ENCODE measurements around the gene ATG9B.

Gene ATG9B

GRCh38 chr7:150994838-150995510 lies 29.3 kb downstream of the ATG9B start:
- Mint-ChIP-seq H3K4me3 (no peak overlapping the region), H3K27ac (no peak overlapping the region), H3K4me1 (peaks cover 20% of the 10 kb centered on the region), H3K9me3 (peaks cover 13% of the 10 kb centered on the region), H3K36me3 (peaks cover 10% of the 10 kb centered on the region)
- DNase-seq (ENCODE audit: low spot score in 2 of 2) (no peak), ATAC-seq (no peak)

DNA sequence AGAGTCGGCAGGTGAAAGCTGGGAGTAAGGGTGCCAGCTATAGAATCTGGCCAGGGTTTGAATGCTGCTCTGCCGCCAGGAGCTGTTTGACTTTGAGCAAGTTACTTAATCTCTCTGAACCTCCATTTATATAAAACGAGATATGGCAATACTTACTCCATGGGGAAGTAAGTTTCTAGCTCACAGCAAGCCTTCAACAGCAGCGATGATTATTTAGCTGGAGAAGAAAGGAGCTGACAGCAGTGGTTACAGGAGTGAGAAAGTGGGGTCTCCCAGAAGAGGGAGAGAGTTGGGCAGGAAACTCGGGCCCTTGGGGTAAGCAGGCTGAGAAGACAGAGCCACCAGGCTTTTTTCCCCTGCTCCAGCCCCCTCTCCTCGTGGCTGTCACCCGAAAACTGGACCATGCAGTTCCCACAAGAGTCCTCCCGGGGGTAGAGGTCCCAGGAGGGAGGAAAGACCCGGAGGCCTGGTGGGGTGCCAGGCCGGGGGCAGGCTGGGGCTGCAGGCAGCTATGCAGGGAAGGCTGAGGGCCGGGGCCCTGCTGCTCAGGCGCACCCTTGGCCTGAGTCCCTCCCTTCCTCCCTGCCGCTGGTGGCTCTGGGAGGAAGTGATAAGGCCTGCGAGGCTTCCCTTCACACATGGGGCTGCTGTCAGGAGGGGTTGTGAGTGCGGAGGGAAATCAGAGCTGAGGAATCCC lies 30.0 kb downstream of the ATG9B start:
- Mint-ChIP-seq H3K4me1 (peaks cover 20% of the 10 kb centered on the region), H3K9me3 (peaks cover 14% of the 10 kb centered on the region), H3K27ac (no peak overlapping the region), H3K36me3 (peaks cover 6% of the 10 kb centered on the region), H3K4me3 (no peak overlapping the region)
- ATAC-seq (peak; percentile 54), DNase-seq (ENCODE audit: low spot score in 2 of 2) (no peak)

DNA sequence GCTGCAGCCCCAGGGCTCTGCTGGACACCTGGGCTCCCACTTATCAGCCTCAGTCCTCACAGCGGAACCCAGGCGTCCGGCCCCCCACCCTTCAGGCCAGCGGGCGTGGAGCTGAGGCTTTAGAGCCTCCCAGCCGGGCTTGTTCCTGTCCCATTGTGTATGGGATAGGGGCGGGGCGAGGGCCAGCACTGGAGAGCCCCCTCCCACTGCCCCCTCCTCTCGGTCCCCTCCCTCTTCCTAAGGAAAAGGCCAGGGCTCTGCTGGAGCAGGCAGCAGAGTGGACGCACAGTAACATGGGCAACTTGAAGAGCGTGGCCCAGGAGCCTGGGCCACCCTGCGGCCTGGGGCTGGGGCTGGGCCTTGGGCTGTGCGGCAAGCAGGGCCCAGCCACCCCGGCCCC lies 30.8 kb downstream of the ATG9B start:
- peaks cover 23% of the 10 kb centered on the region for H3K4me1 Mint-ChIP-seq

DNA sequence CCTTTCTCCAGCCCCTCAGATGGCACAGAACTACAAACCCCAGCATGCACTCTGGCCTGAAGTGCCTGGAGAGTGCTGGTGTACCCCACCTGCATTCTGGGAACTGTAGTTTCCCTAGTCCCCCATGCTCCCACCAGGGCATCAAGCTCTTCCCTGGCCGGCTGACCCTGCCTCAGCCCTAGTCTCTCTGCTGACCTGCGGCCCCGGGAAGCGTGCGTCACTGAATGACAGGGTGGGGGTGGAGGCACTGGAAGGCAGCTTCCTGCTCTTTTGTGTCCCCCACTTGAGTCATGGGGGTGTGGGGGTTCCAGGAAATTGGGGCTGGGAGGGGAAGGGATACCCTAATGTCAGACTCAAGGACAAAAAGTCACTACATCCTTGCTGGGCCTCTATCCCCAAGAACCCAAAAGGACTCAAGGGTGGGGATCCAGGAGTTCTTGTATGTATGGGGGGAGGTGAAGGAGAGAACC lies 31.4 kb downstream of the ATG9B start:
- Mint-ChIP-seq H3K4me3 (no peak overlapping the region), H3K27ac (no peak overlapping the region), H3K36me3 (peaks cover 6% of the 10 kb centered on the region), H3K4me1 (peaks cover 24% of the 10 kb centered on the region), H3K9me3 (peaks cover 14% of the 10 kb centered on the region)
- peak; percentile 31 for ATAC-seq
- DNase-seq (ENCODE audit: low spot score in 2 of 2), result no peak

More for the DNA sequence above, 30.8 kb downstream of the ATG9B start:
- peaks cover 14% of the 10 kb centered on the region for H3K9me3 Mint-ChIP-seq
- H3K4me3 Mint-ChIP-seq, result no peak overlapping the region
- DNase-seq (ENCODE audit: low spot score in 2 of 2) (no peak), ATAC-seq (no peak)
- no peak overlapping the region for H3K27ac Mint-ChIP-seq
- H3K36me3 Mint-ChIP-seq, result peaks cover 6% of the 10 kb centered on the region

DNA sequence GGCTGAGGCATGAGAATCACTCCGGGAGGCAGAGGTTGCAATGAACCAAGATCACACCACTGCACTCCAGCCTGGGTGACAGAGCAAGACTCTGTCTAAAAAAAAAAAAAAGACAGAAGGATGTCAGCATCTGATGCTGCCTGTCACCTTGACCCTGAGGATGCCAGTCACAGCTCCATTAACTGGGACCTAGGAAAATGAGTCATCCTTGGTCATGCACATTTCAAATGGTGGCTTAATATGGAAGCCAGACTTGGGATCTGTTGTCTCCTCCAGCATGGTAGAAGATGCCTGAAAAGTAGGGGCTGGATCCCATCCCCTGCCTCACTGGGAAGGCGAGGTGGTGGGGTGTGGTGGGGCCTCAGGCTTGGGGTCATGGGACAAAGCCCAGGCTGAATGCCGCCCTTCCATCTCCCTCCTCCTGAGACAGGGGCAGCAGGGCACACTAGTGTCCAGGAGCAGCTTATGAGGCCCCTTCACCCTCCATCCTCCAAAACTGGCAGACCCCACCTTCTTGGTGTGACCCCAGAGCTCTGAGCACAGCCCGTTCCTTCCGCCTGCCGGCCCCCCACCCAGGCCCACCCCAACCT lies 32.1 kb downstream of the ATG9B start:
- Mint-ChIP-seq H3K27ac (no peak overlapping the region), H3K4me1 (peaks cover 19% of the 10 kb centered on the region), H3K9me3 (peaks cover 14% of the 10 kb centered on the region), H3K36me3 (peaks cover 6% of the 10 kb centered on the region), H3K4me3 (no peak overlapping the region)
- ATAC-seq (no peak), DNase-seq (ENCODE audit: low spot score in 2 of 2) (no peak)

DNA sequence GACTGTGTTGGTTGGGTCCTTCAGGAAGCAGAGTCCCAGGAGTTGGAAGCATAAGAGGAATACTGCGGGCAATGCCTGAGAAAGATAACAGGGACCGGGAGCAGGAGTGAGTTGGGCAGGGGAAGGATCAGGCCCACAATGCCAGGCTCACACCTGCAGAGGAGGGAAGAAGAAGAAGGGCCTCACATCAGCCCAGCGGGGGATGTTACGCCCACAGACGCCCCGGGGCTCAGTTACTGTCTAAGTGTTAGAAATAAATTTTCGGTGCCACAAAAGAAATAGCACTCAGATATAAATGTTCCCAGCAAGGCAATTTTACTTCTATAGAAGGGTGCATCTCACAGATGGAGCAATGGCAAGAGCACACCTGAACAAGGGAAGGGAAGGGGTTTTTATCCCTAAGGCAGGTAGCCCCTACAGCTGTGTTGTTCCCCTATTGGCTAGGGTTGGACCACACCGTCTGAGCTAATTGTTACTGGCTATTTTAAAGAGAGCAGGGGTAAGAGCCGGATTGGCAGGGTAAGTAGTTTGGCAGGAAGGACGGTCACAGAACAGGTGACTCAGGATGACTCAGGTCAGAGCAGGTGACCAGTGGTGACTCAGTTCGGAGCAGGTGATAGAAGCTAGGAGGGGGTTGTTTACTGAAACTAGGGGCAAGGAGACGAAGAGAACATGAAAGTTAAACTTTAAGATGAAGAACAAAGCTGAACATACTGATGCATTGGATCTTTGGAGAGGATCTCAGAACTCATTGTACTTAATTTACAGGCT lies 33.7 kb downstream of the ATG9B start, which contains the start of gene NOS3:
NOS3 (plus strand) TSS at position 602 of the 771 bp plus-strand sequence. CDS start 2,787 bp downstream, outside the sequence.
- H3K27ac Mint-ChIP-seq, result no peak within 1 kb of the TSS
- peaks cover 27% of the 10 kb centered on the region for H3K4me1 Mint-ChIP-seq
- no peak for ATAC-seq
- peaks cover 14% of the 10 kb centered on the region for H3K9me3 Mint-ChIP-seq
- H3K36me3 Mint-ChIP-seq, result peaks cover 6% of the 10 kb centered on the region
- no peak within 1 kb of the TSS for H3K4me3 Mint-ChIP-seq
- DNase-seq (ENCODE audit: low spot score in 2 of 2), result no peak

DNA sequence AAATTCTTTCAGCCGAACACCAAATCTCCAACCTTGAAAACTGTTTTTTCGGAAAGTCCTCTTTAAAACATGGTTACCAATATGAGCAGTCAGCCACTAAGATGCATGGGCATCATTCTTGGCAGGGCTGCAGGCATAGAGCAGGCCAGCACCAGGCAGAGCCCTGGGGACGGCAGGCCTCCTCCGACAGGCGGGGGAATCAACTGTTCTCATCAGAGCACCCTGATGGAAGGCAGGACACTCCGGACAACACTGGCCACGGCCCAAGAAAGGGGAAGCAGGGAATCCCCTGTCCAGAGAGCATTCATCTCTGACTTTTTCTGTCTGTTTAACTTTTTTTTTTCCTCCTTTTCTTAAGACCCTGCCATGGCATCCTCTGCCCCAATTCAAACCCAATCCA lies 34.8 kb downstream of the ATG9B start:
- ATAC-seq (no peak), DNase-seq (ENCODE audit: low spot score in 2 of 2) (no peak)
- Mint-ChIP-seq H3K4me3 (no peak overlapping the region), H3K4me1 (peaks cover 28% of the 10 kb centered on the region), H3K27ac (no peak overlapping the region), H3K9me3 (peaks cover 14% of the 10 kb centered on the region), H3K36me3 (peaks cover 6% of the 10 kb centered on the region)

GRCh38 chr7:150988230-150989226 lies 35.8 kb downstream of the ATG9B start:
- Mint-ChIP-seq H3K36me3 (peaks cover 6% of the 10 kb centered on the region), H3K9me3 (peaks cover 14% of the 10 kb centered on the region), H3K4me3 (peak overlapping the region; percentile 40), H3K4me1 (peaks cover 28% of the 10 kb centered on the region), H3K27ac (no peak overlapping the region)
- ATAC-seq, result peak; percentile 75
- DNase-seq (ENCODE audit: low spot score in 2 of 2), result peak; percentile 70 to 88

DNA sequence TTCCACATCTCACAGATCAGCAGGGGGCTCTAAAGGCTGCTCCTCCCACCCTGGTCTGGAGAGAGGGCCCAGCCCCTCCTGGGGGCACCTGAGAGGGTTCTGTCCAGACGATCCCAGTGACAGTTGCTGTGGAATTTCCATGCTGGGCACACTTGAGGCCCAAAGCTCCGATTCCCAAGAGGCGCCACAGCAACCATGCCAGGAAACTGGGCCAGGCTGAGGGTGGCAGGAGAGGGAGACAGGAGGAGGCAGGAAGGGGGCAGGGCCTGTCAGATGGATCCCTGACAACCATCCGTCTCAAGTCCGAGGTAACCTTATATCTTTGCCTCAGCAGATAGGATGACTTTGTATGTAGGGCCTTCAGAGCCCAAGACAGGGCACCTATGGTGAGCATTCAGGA lies 37.7 kb downstream of the ATG9B start:
- DNase-seq (ENCODE audit: low spot score in 2 of 2), result no peak
- Mint-ChIP-seq H3K9me3 (peaks cover 14% of the 10 kb centered on the region), H3K4me3 (no peak overlapping the region), H3K27ac (no peak overlapping the region), H3K4me1 (peaks cover 22% of the 10 kb centered on the region), H3K36me3 (no peaks in the 10 kb centered on the region)
- ATAC-seq, result no peak

- peak; percentile 65 for ATAC-seq
- Mint-ChIP-seq H3K9me3 (peaks cover 10% of the 10 kb centered on the region), H3K4me1 (peaks cover 22% of the 10 kb centered on the region), H3K4me3 (no peak overlapping the region), H3K36me3 (no peaks in the 10 kb centered on the region), H3K27ac (no peak overlapping the region)
- DNase-seq (ENCODE audit: low spot score in 2 of 2), result peak; percentile 36 to 76
Observed at GRCh38 chr7:150986099-150986512, 38.2 kb downstream of the ATG9B start.

DNA sequence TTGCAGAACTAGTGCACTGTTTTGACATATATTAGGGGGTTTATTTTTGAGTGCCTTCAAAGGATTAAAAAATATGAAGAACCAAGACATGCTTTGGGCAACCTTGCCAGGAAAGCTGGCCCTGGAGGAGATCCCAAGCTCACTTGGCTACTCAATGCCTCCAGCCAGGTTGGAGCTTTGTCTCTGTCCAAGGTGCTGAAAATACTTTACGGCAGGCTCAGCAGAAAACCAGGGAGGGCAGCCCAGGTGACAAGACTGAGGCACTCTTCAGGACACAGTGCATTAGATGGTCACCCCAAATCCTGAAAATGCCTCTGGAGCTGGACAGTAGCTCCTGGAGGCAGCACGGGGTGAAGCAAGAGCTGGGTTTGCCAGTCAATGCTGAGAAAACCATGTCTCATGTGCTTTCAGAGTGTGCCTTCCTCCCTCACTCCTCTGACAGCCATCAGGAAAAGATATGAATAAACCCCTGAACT lies 40.4 kb downstream of the ATG9B start:
- ATAC-seq (no peak), DNase-seq (ENCODE audit: low spot score in 2 of 2) (no peak)
- no peak overlapping the region for H3K27ac Mint-ChIP-seq
- no peaks in the 10 kb centered on the region for H3K36me3 Mint-ChIP-seq
- no peak overlapping the region for H3K4me3 Mint-ChIP-seq
- H3K4me1 Mint-ChIP-seq, result peaks cover 21% of the 10 kb centered on the region
- no peaks in the 10 kb centered on the region for H3K9me3 Mint-ChIP-seq

DNA sequence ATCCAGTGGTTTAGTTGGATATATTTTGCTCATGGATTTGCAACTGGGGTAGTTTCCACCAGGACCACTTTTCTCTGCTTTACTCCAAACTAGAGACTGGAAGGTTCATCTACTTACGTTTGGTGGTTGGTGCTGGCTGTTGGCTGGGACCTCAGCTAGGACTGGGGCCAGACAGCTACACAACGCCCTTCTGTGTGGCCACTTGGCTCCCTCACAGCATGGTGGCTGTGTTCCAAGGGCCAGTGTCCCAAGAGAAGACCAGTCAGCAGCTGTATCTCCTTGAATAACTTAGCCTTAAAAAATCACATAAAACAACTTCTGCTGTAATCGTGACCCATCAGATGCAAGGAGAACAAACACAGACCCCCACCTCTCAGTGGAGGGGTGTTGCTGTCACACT lies 41.9 kb downstream of the ATG9B start:
- Mint-ChIP-seq H3K4me3 (no peak overlapping the region), H3K27ac (no peak overlapping the region)
- no peak for ATAC-seq

DNA sequence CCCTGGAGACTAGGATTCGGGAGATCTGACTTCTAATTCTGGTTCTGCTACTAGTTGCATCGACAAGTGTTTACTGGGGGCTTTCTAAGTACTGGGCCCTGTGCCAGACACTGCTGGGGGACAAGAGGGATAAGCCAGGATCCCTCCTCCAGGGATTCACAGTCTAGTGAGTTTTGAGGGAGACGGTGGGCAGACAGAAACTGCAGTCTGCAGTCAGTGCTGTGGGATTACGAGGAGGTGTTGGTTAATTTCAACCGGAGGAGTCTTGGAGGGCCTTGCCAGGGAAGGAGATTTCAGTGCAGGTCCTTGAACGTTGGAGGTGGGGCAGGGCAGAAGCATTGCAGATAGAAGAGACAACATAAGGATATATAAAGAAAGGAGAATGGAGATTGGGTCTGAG lies 42.6 kb downstream of the ATG9B start:
- no peaks in the 10 kb centered on the region for H3K9me3 Mint-ChIP-seq
- no peak overlapping the region for H3K27ac Mint-ChIP-seq
- DNase-seq (ENCODE audit: low spot score in 2 of 2), result no peak
- no peak for ATAC-seq
- no peaks in the 10 kb centered on the region for H3K36me3 Mint-ChIP-seq
- H3K4me1 Mint-ChIP-seq, result peaks cover 25% of the 10 kb centered on the region
- H3K4me3 Mint-ChIP-seq, result no peak overlapping the region

More for the DNA sequence above, 41.9 kb downstream of the ATG9B start:
- DNase-seq (ENCODE audit: low spot score in 2 of 2), result no peak
- Mint-ChIP-seq H3K9me3 (no peaks in the 10 kb centered on the region), H3K36me3 (no peaks in the 10 kb centered on the region), H3K4me1 (peaks cover 18% of the 10 kb centered on the region)

DNA sequence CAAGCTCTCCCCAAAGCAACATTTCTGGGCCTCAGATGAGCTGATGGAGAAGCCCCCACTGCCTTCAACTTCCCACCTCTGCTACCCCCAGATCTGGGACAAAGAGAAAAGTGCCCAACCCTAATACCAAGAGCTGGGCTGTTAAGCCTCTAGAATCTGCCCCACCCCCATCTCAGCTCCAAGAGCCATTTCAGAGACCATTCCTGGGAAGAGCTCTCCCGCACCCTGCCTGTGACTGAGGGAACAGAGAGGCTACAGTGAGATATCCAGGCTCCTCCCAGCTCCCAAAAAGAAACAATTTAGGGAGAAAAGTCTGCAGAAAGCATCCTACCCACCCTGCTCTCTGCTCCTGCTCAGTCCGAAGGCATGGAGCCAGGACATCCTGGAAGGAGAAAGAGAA lies 43.6 kb downstream of the ATG9B start:
- Mint-ChIP-seq H3K27ac (no peak overlapping the region), H3K9me3 (no peaks in the 10 kb centered on the region), H3K36me3 (no peaks in the 10 kb centered on the region), H3K4me3 (no peak overlapping the region), H3K4me1 (peaks cover 24% of the 10 kb centered on the region)
- DNase-seq (ENCODE audit: low spot score in 2 of 2), result no peak
- ATAC-seq, result no peak

All from stimulated activated effector memory CD8-positive, alpha-beta T cell treated with anti-CD3 and anti-CD28 coated beads, Interleukin-12 subunit alpha, Interleukin-12 subunit beta, amount 100 ng/mL, for 72 hours (primary cell).